ENCODE measurements around the gene NCK1. TPM values are rescaled to one million over a fixed set of nuclear protein-coding genes. Genes with fewer than 3 reads are reported as not detected.
A peak's percentile ranks its signal among the peaks of the same experiment; 100 is the strongest.
"Not testable (repeated sequence)": the region's sequence is repeated elsewhere in the genome, so short reads cannot be mapped to it uniquely, and the experiment has no call there.

NCK1 gene
- total and polyA plus RNA-seq, 10 donors: 12.5 to 54.7 (median 46.0) TPM

DNA sequence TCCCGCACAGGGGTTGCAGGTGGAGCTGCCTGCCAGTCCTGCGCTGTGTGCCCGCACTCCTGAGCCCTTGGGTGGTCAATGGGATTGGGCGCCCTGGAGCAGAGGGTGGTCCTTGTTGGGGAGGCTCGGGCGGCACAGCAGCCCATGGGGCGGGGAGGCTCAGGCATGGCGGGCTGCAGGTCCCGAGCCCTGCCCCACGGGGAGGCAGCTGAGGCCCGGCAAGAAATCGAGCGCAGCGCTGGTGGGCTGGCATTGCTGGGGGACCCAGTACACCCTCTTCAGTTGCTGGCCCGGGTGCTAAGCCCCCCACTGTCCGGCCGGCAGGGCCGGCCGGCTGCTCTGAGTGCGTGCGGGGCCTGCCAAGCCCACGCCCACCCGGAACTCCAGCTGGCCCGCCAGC, 27.9 kb downstream of the NCK1 start:
- Histone ChIP-seq H3K36me3 (peaks cover 0 to 27% (median 1%) of the 10 kb centered on the region in 6 donors), H3K9me3 (peaks cover 0 to 27% (median 13%) of the 10 kb centered on the region in 8 donors), H3K27ac (no peak overlapping the region), H3K4me3 (no peak overlapping the region), H3K4me1 (peaks cover 14 to 68% (median 39%) of the 10 kb centered on the region in 6 donors), H3K27me3 (replicated peaks in 1 of 7) (no peaks in the 10 kb centered on the region)
- TF ChIP-seq CTCF (IDR thresholded peaks at IDR 0.05 in 8 of 11, conservative IDR thresholded peaks at IDR 0.05 in 3 of 11) (no peak), POLR2AphosphoS5 (IDR thresholded peaks at IDR 0.05) (no peak), POLR2A (IDR thresholded peaks at IDR 0.05) (no peak)
- WGBS, 5 donors: 77 to 91% (median 86%) methylated on average over 9 to 24 of the region's 24 CpGs
- DNase-seq: no peak
- intact Hi-C loops (cut with DNase I; ENCODE audit: low total_unique reads): no loop called here

GRCh38 chr3:136891934-136892855, 30.2 kb downstream of the NCK1 start:
- intact Hi-C loops (cut with DNase I; ENCODE audit: low total_unique reads): no loop called here
- no peak for TF ChIP-seq CTCF (IDR thresholded peaks at IDR 0.05 in 8 of 11, conservative IDR thresholded peaks at IDR 0.05 in 3 of 11)
- no peak for TF ChIP-seq POLR2AphosphoS5 (IDR thresholded peaks at IDR 0.05)
- TF ChIP-seq POLR2A (IDR thresholded peaks at IDR 0.05): no peak
- H3K27ac ChIP-seq: peak overlapping the region in 1 of 8 donors; percentile 21
- peaks cover 0 to 27% (median 3%) of the 10 kb centered on the region in 6 donors for H3K36me3 ChIP-seq
- H3K4me1 ChIP-seq: peaks cover 6 to 63% (median 31%) of the 10 kb centered on the region in 6 donors
- WGBS, 5 donors: 44 to 50% (median 49%) methylated on average over 2 of the region's 2 CpGs
- no peak for DNase-seq
- H3K4me3 ChIP-seq: no peak overlapping the region
- no peaks in the 10 kb centered on the region for H3K27me3 ChIP-seq (replicated peaks in 1 of 7)
- peaks cover 0 to 27% (median 13%) of the 10 kb centered on the region in 8 donors for H3K9me3 ChIP-seq

- intact Hi-C loops (cut with DNase I; ENCODE audit: low total_unique reads): no loop called here
- 61 to 73% (median 68%) methylated on average over 5 of the region's 5 CpGs for WGBS, 5 donors
- Histone ChIP-seq H3K36me3 (peaks cover 0 to 25% (median 3%) of the 10 kb centered on the region in 6 donors), H3K27ac (peak overlapping the region in 6 of 8 donors; percentile 18 to 47 (median 32)), H3K4me1 (peaks cover 13 to 64% (median 41%) of the 10 kb centered on the region in 6 donors), H3K27me3 (replicated peaks in 1 of 7) (no peaks in the 10 kb centered on the region), H3K4me3 (no peak overlapping the region), H3K9me3 (peaks cover 0 to 27% (median 13%) of the 10 kb centered on the region in 8 donors)
- TF ChIP-seq CTCF (IDR thresholded peaks at IDR 0.05 in 8 of 11, conservative IDR thresholded peaks at IDR 0.05 in 3 of 11) (no peak), POLR2AphosphoS5 (IDR thresholded peaks at IDR 0.05) (peak in 1 of 3 donors; percentile 5)
- no peak for DNase-seq
These were observed 31.9 kb downstream of the NCK1 start for GRCh38 chr3:136893848-136894443.

- WGBS, 5 donors: 73 to 96% (median 78%) methylated on average over 1 of the region's 1 CpG
- intact Hi-C loops (cut with DNase I; ENCODE audit: low total_unique reads); H3K4me3 ChIP-seq; DNase-seq; H3K36me3 ChIP-seq; H3K27me3 ChIP-seq (replicated peaks in 1 of 7): not testable (repeated sequence)
- H3K4me1 ChIP-seq: peaks cover 17 to 94% (median 66%) of the 10 kb centered on the region in 6 donors
- peak overlapping the region in 1 of 8 donors; percentile 8 for H3K27ac ChIP-seq
- peaks cover 0 to 14% (median 3%) of the 10 kb centered on the region in 8 donors for H3K9me3 ChIP-seq
These were observed 35.2 kb downstream of the NCK1 start for GRCh38 chr3:136897171-136897570.

Measured in spleen (tissue), 11 donors.